SK-N-SH (cell line): ENCODE measurements around the gene GOT1. TPM values are rescaled to one million over a fixed set of nuclear protein-coding genes. Genes with fewer than 3 reads are reported as not detected.

Experiments
- CTCF ChIA-PET: fragments of 300-600, 350-600 bp; formaldehyde crosslinking; extraction: SDS; loops from one replicate; lab custom pipeline; 2021; lab: Yijun Ruan, JAX
- POLR2A ChIA-PET: fragments of 350-600 bp; sonication (Branson Sonifier 250); formaldehyde crosslinking; extraction: SDS; loops from one replicate; lab custom pipeline; 2020; ENCODE audit warnings: antibody characterized with exemption, inconsistent platforms; lab: Yijun Ruan, JAX
- DNase-seq: peaks from one replicate; pipeline ENCODE4 v3.0.0; 2012
- H2AFZ ChIP-seq: fragments of 200-600 bp; sonication (generic); 2 replicates; pipeline ENCODE4 v1.8.1; 2016; ENCODE audit warnings: antibody characterized with exemption, mild to moderate bottlenecking, low read depth
- H3F3A ChIP-seq: fragments of 200-600 bp; sonication (generic); replicated peaks from 2 replicates; pipeline ENCODE3; 2016; ENCODE audit warnings: antibody characterized with exemption, mild to moderate bottlenecking; ENCODE audit not compliant: insufficient read depth
- H3K27ac ChIP-seq, 2 experiments: fragments of 200-500 bp in 1 of 2; fragments of 200-600 bp in 1 of 2; sonication (Bioruptor generic) in 1 of 2; sonication (generic), shearing (Covaris generic) in 1 of 2; 2 replicates each; pipeline versions ENCODE4 v1.5.1 to v1.6.1; 2014 to 2016; ENCODE audit warnings: low read depth in 2 of 2, inconsistent platforms in 1 of 2, low read length in 1 of 2, mild to moderate bottlenecking in 1 of 2, mixed read lengths in 1 of 2
- H3K27me3 ChIP-seq: fragments of 200-600 bp; sonication (generic), shearing (Covaris generic); 2 replicates; pipeline ENCODE4 v1.6.1; 2016; ENCODE audit warnings: mixed run types; ENCODE audit not compliant: insufficient read depth
- H3K36me3 ChIP-seq, 2 experiments: fragments of 200-500 bp in 1 of 2; fragments of 200-600 bp in 1 of 2; sonication (Bioruptor generic) in 1 of 2; sonication (generic) in 1 of 2; replicated peaks in 1 of 2; 2 replicates each; pipeline versions ENCODE3 to v1.5.1; 2014 to 2016; ENCODE audit warnings: low read length in 1 of 2, mild to moderate bottlenecking in 1 of 2; ENCODE audit not compliant: insufficient read depth in 2 of 2, control insufficient read depth in 1 of 2
- H3K4me1 ChIP-seq, 2 experiments: fragments of 200-500 bp in 1 of 2; fragments of 200-600 bp in 1 of 2; sonication (Bioruptor generic) in 1 of 2; sonication (generic), shearing (Covaris generic) in 1 of 2; 2 replicates each; pipeline versions ENCODE4 v1.5.1 to v1.6.1; 2014 to 2016; ENCODE audit warnings: low read depth in 1 of 2, low read length in 1 of 2, mixed run types in 1 of 2; ENCODE audit not compliant: insufficient read depth in 2 of 2, control insufficient read depth in 1 of 2
- H3K4me2 ChIP-seq: fragments of 200-600 bp; sonication (generic), shearing (Covaris generic); 2 replicates; pipeline ENCODE4 v1.6.1; 2017; ENCODE audit warnings: mixed run types
- H3K4me3 ChIP-seq, 2 experiments: fragments of 200-500 bp in 1 of 2; fragments of 200-600 bp in 1 of 2; sonication (Bioruptor generic) in 1 of 2; sonication (generic), shearing (Covaris generic) in 1 of 2; 2 replicates each; pipeline versions ENCODE4 v1.5.1 to v1.8.1; 2014 to 2016; ENCODE audit warnings: low read depth in 2 of 2, inconsistent platforms in 1 of 2, low read length in 1 of 2, mild to moderate bottlenecking in 1 of 2, mixed read lengths in 1 of 2, moderate library complexity in 1 of 2
- H3K79me2 ChIP-seq: fragments of 200-600 bp; sonication (generic); 2 replicates; pipeline ENCODE4 v1.8.1; 2017; ENCODE audit warnings: mild to moderate bottlenecking; ENCODE audit not compliant: insufficient read depth
- H3K9ac ChIP-seq: fragments of 200-600 bp; sonication (generic); 2 replicates; pipeline ENCODE4 v1.6.1; 2017; ENCODE audit warnings: mixed run types
- H3K9me2 ChIP-seq: fragments of 200-600 bp; sonication (generic); 2 replicates; pipeline ENCODE4 v1.6.1; 2017; ENCODE audit warnings: mixed run types
- H3K9me3 ChIP-seq: fragments of 200-600 bp; sonication (generic); 2 replicates; pipeline ENCODE4 v1.6.1; 2017; ENCODE audit warnings: mixed run types, mild to moderate bottlenecking, moderate library complexity
- H4K20me1 ChIP-seq: fragments of 200-600 bp; sonication (generic); 2 replicates; pipeline ENCODE4 v1.6.1; 2017; ENCODE audit warnings: mild to moderate bottlenecking, mixed run types; ENCODE audit not compliant: insufficient read depth
- EP300 ChIP-seq, 2 experiments: IDR thresholded peaks; 2 replicates each; pipeline versions ENCODE4 v1.4.0 to v1.6.1; 2012; ENCODE audit warnings: borderline replicate concordance in 1 of 2, low read depth in 1 of 2, low read length in 1 of 2
- EZH2phosphoT487 ChIP-seq: fragments of 200-600 bp; sonication (generic); IDR thresholded peaks from 2 replicates; pipeline ENCODE4 v1.6.1; 2017; ENCODE audit warnings: low read depth, mixed run types, mild to moderate bottlenecking, antibody characterized with exemption, moderate library complexity, borderline replicate concordance
- FOSL2 ChIP-seq: IDR thresholded peaks from 2 replicates; pipeline ENCODE4 v1.4.0; 2012; ENCODE audit warnings: low read depth, mild to moderate bottlenecking, moderate library complexity, borderline replicate concordance
- FOXM1 ChIP-seq: IDR thresholded peaks from 2 replicates; pipeline ENCODE4 v1.4.0; 2012; ENCODE audit warnings: low read depth, mild to moderate bottlenecking
- GABPA ChIP-seq: IDR thresholded peaks from 2 replicates; pipeline ENCODE4 v1.4.0; 2012; ENCODE audit warnings: low read depth, mild to moderate bottlenecking
- JUND ChIP-seq: IDR thresholded peaks from 2 replicates; pipeline ENCODE4 v1.4.0; 2012
- MXI1 ChIP-seq: IDR thresholded peaks from 2 replicates; pipeline ENCODE4 v1.6.1; 2012; ENCODE audit warnings: mild to moderate bottlenecking, low read depth, low read length, improper control_type of control experiment
- NRF1 ChIP-seq: IDR thresholded peaks from 2 replicates; pipeline ENCODE4 v1.6.1; 2012; ENCODE audit warnings: low read depth, mild to moderate bottlenecking, low read length
- RFX5 ChIP-seq: IDR thresholded peaks from 2 replicates; pipeline ENCODE4 v1.6.1; 2012; ENCODE audit warnings: mild to moderate bottlenecking, improper control_type of control experiment, low read length
- TAF1 ChIP-seq: IDR thresholded peaks from 2 replicates; pipeline ENCODE4 v1.6.1; 2012; ENCODE audit warnings: low read depth, mild to moderate bottlenecking, low read length, moderate library complexity, borderline replicate concordance
- TEAD4 ChIP-seq: IDR thresholded peaks from 2 replicates; pipeline ENCODE4 v1.4.0; 2012; ENCODE audit warnings: mild to moderate bottlenecking, borderline replicate concordance; ENCODE audit not compliant: insufficient read depth
- YY1 ChIP-seq: IDR thresholded peaks from 2 replicates; pipeline ENCODE4 v1.4.0; 2012; ENCODE audit warnings: low read depth, mild to moderate bottlenecking
- WGBS: methylation state at CpG from one replicate; pipeline ENCODE4 v1.1.6; 2017; ENCODE audit warnings: low lambda C conversion rate; 5-methylcytosine and 5-hydroxymethylcytosine counted together
- polyA plus RNA-seq, 3 experiments: library from polyadenylated mRNA; depleted of rRNA; stranded (reverse); fragments of >200 nt; gene quantifications; 2 replicates each; pipeline ENCODE4 v1.2.3, GENCODE V29; 2012
- TF ChIP-seq, protein P1 (sequence below): IDR thresholded peaks from 2 replicates; pipeline ENCODE4 v1.4.0; 2012; ENCODE audit warnings: low read depth, borderline replicate concordance
- TF ChIP-seq, protein P2 (sequence below): IDR thresholded peaks from 2 replicates; pipeline ENCODE4 v1.6.1; 2012; ENCODE audit warnings: mild to moderate bottlenecking, low read depth, low read length, moderate library complexity
- TF ChIP-seq, protein P3 (sequence below): IDR thresholded peaks from 2 replicates; pipeline ENCODE4 v1.4.0; 2012; ENCODE audit warnings: low read depth

GOT1 gene
- polyA plus RNA-seq, 1 of the 3 experiments (the other 2 are of a cell fraction) = 9.8 TPM

DNA sequence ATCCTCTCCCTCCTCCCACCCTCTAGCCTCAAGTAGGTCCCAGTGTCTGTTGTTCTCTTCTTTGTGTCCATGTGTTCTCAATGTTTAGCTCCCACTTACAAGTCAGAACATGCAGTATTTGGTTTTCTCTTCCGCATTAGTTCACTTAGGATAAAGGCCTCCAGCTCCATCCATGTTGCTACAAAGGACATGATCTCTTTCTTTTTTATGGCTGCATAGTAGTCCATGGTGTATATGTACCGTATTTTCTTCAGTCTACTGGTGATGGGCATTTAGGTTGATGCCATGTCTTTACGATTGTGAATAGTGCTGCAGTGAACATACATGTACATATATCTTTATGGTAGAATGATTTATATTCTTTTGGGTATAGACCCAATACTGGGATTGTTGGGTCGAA, 1.6 kb upstream of the GOT1 start:
- H3K27ac ChIP-seq = no peak overlapping the region
- DNase-seq = no peak
- ChIA-PET CTCF (interaction anchor here (8.6 kb wide), 1 partner anchor 177 kb away, joined by 118 read pairs; no protein-coding TSS in a partner anchor), POLR2A (no interaction called here)
- peaks cover 7% of the 10 kb centered on the region for H3F3A ChIP-seq
- no peaks in the 10 kb centered on the region for H3K27me3 ChIP-seq
- H3K79me2 ChIP-seq = peaks cover 57% of the 10 kb centered on the region
- TF ChIP-seq TEAD4 (no peak), GABPA (no peak), EP300 (IDR thresholded peaks at IDR 0.05; ENCODE audit: borderline replicate concordance in 1 of 2, low read depth in 1 of 2, low read length in 1 of 2) (no peak), FOXM1 (no peak), JUND (no peak), NRF1 (no peak), YY1 (no peak), MXI1 (no peak), RFX5 (no peak), TAF1 (no peak), EZH2phosphoT487 (no peak), FOSL2 (no peak)
- TF ChIP-seq, protein P1, sequence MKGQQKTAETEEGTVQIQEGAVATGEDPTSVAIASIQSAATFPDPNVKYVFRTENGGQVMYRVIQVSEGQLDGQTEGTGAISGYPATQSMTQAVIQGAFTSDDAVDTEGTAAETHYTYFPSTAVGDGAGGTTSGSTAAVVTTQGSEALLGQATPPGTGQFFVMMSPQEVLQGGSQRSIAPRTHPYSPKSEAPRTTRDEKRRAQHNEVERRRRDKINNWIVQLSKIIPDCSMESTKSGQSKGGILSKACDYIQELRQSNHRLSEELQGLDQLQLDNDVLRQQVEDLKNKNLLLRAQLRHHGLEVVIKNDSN = no peak
- TF ChIP-seq, protein P2, sequence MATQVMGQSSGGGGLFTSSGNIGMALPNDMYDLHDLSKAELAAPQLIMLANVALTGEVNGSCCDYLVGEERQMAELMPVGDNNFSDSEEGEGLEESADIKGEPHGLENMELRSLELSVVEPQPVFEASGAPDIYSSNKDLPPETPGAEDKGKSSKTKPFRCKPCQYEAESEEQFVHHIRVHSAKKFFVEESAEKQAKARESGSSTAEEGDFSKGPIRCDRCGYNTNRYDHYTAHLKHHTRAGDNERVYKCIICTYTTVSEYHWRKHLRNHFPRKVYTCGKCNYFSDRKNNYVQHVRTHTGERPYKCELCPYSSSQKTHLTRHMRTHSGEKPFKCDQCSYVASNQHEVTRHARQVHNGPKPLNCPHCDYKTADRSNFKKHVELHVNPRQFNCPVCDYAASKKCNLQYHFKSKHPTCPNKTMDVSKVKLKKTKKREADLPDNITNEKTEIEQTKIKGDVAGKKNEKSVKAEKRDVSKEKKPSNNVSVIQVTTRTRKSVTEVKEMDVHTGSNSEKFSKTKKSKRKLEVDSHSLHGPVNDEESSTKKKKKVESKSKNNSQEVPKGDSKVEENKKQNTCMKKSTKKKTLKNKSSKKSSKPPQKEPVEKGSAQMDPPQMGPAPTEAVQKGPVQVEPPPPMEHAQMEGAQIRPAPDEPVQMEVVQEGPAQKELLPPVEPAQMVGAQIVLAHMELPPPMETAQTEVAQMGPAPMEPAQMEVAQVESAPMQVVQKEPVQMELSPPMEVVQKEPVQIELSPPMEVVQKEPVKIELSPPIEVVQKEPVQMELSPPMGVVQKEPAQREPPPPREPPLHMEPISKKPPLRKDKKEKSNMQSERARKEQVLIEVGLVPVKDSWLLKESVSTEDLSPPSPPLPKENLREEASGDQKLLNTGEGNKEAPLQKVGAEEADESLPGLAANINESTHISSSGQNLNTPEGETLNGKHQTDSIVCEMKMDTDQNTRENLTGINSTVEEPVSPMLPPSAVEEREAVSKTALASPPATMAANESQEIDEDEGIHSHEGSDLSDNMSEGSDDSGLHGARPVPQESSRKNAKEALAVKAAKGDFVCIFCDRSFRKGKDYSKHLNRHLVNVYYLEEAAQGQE = no peak
- TF ChIP-seq, protein P3, sequence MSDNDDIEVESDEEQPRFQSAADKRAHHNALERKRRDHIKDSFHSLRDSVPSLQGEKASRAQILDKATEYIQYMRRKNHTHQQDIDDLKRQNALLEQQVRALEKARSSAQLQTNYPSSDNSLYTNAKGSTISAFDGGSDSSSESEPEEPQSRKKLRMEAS = no peak
- H4K20me1 ChIP-seq = 0 out of 2 replicates have a peak, but pooled peaks cover 2% of the 10 kb centered on the region
- H3K9me2 ChIP-seq = no peaks in the 10 kb centered on the region
- H3K9ac ChIP-seq = peak overlapping the region; percentile 75; the same call in 1 of the 2 replicates
- H3K36me3 ChIP-seq = peaks cover 5 to 6% of the 10 kb centered on the region in 2 experiments
- H2AFZ ChIP-seq = no peak overlapping the region
- peaks cover 8 to 10% of the 10 kb centered on the region in 2 experiments; a peak in 2 of 4 replicates for H3K4me1 ChIP-seq
- peak overlapping the region; percentile 89 for H3K4me2 ChIP-seq
- no peak overlapping the region for H3K4me3 ChIP-seq
- H3K9me3 ChIP-seq = no peaks in the 10 kb centered on the region
- WGBS = 94% methylated on average over 4 of the region's 4 CpGs
